Liver (tissue), 9 donors: Measurements from ENCODE around the gene EXOC3. TPM values are rescaled to one million over a fixed set of nuclear protein-coding genes. Genes with fewer than 3 reads are reported as not detected.

Experiments
- DNase-seq: peaks from one replicate; pipeline ENCODE4 v3.0.0-alpha.2; 2017; ENCODE audit warnings: low spot score
- H3K27ac ChIP-seq, 2 donors: one replicate each; pipeline ENCODE4 v1.7.0; 2013; ENCODE audit warnings: inconsistent platforms in 2 of 2, low read length in 2 of 2, control low read depth in 1 of 2, low read depth in 1 of 2, mild to moderate bottlenecking in 1 of 2
- H3K27me3 ChIP-seq, 4 donors: one replicate each; pipeline versions ENCODE4 v1.6.1 to v1.7.0; 2013; ENCODE audit warnings: low read length in 3 of 4, inconsistent platforms in 1 of 4, mild to moderate bottlenecking in 1 of 4, moderate library complexity in 1 of 4; ENCODE audit not compliant: control insufficient read depth in 4 of 4, insufficient read depth in 4 of 4
- H3K36me3 ChIP-seq, 4 donors: one replicate each; pipeline versions ENCODE4 v1.6.1 to v1.7.0; 2013; ENCODE audit warnings: low read length in 3 of 4, mild to moderate bottlenecking in 3 of 4, low read depth in 1 of 4, moderate library complexity in 1 of 4; ENCODE audit not compliant: control insufficient read depth in 4 of 4, insufficient read depth in 3 of 4
- H3K4me1 ChIP-seq, 4 donors: one replicate each; pipeline versions ENCODE4 v1.6.1 to v1.7.0; 2013; ENCODE audit warnings: low read length in 3 of 4, mild to moderate bottlenecking in 3 of 4, moderate library complexity in 1 of 4; ENCODE audit not compliant: control insufficient read depth in 4 of 4, insufficient read depth in 4 of 4
- H3K4me3 ChIP-seq, 3 donors: one replicate each; pipeline versions ENCODE4 v1.6.1 to v1.7.0; 2013; ENCODE audit warnings: low read length in 3 of 3, control low read depth in 1 of 3, low read depth in 1 of 3, mild to moderate bottlenecking in 1 of 3
- H3K9ac ChIP-seq, 2 donors: one replicate each; pipeline ENCODE4 v1.7.0; 2013; ENCODE audit warnings: low read length in 2 of 2, mild to moderate bottlenecking in 2 of 2, moderate library complexity in 2 of 2, control low read depth in 1 of 2, low read depth in 1 of 2
- H3K9me3 ChIP-seq, 4 donors: one replicate each; pipeline versions ENCODE4 v1.6.1 to v1.7.0; 2013; ENCODE audit warnings: low read length in 3 of 4; ENCODE audit not compliant: control insufficient read depth in 4 of 4
- ATF3 ChIP-seq: IDR thresholded peaks from 2 replicates; pipeline ENCODE4 v1.6.1; 2016; ENCODE audit warnings: antibody characterized with exemption
- FOXA1 ChIP-seq: IDR thresholded peaks from 2 replicates; pipeline ENCODE4 v1.6.1; 2016; ENCODE audit warnings: antibody characterized with exemption
- FOXA2 ChIP-seq: IDR thresholded peaks from 2 replicates; pipeline ENCODE4 v1.6.1; 2016; ENCODE audit warnings: antibody characterized with exemption
- GABPA ChIP-seq, 2 donors: IDR thresholded peaks in 1 of 2; conservative IDR thresholded peaks in 1 of 2; 2 replicates each; pipeline ENCODE4 v1.6.1; 2016; ENCODE audit warnings: antibody characterized with exemption in 2 of 2, mild to moderate bottlenecking in 1 of 2, moderate library complexity in 1 of 2
- HNF4A ChIP-seq, 2 donors: conservative IDR thresholded peaks; 2 replicates each; pipeline ENCODE4 v1.6.1; 2016; ENCODE audit warnings: antibody characterized with exemption in 2 of 2, mild to moderate bottlenecking in 2 of 2
- HNF4G ChIP-seq: IDR thresholded peaks from 2 replicates; pipeline ENCODE4 v1.6.1; 2016; ENCODE audit warnings: antibody characterized with exemption
- JUND ChIP-seq, 2 donors: IDR thresholded peaks; 2 replicates each; pipeline ENCODE4 v1.6.1; 2016; ENCODE audit warnings: antibody characterized with exemption in 2 of 2
- NR2F2 ChIP-seq: IDR thresholded peaks from 2 replicates; pipeline ENCODE4 v1.6.1; 2016; ENCODE audit warnings: antibody characterized with exemption
- RAD21 ChIP-seq, 2 donors: IDR thresholded peaks; 2 replicates each; pipeline ENCODE4 v1.6.1; 2016; ENCODE audit warnings: antibody characterized with exemption in 2 of 2, mild to moderate bottlenecking in 2 of 2
- RXRA ChIP-seq, 2 donors: IDR thresholded peaks; 2 replicates each; pipeline ENCODE4 v1.6.1; 2017 to 2018; ENCODE audit warnings: antibody characterized with exemption in 2 of 2, mild to moderate bottlenecking in 1 of 2
- SP1 ChIP-seq: IDR thresholded peaks from 2 replicates; pipeline ENCODE4 v1.6.1; 2018; ENCODE audit warnings: antibody characterized with exemption, mild to moderate bottlenecking
- TAF1 ChIP-seq: conservative IDR thresholded peaks from 2 replicates; pipeline ENCODE4 v1.6.1; 2016; ENCODE audit warnings: antibody characterized with exemption, mild to moderate bottlenecking
- YY1 ChIP-seq: IDR thresholded peaks from 2 replicates; pipeline ENCODE4 v1.6.1; 2016; ENCODE audit warnings: antibody characterized with exemption, mild to moderate bottlenecking
- WGBS: extraction: QIAGEN DNeasy Blood & Tissue Kit; methylation state at CpG from one replicate; pipeline ENCODE4 v1.1.7; 2013; 5-methylcytosine and 5-hydroxymethylcytosine counted together
- polyA plus RNA-seq, 2 donors: library from polyadenylated mRNA; stranded (reverse) in 1 of 2; unstranded in 1 of 2; fragments of 200-250 nt in 1 of 2; fragments of >200 nt in 1 of 2; fragmentation: Nextera tagmentation in 1 of 2; extraction: Ambion mirVana in 1 of 2; gene quantifications; one replicate each; pipeline versions ENCODE4 v1.2.1 to v1.2.3, GENCODE V29; 2013 to 2015
- total RNA-seq, 2 donors: library from RNA; depleted of rRNA; stranded (reverse); fragments of >200 nt; gene quantifications; one replicate each; pipeline ENCODE4 v1.2.3, GENCODE V29; 2014
- TF ChIP-seq, protein P1 (sequence below): fragments of 150-350 bp; IDR thresholded peaks from 2 replicates; pipeline ENCODE4 v1.5.1; 2017; ENCODE audit warnings: improper control_type of control experiment, low read depth, low read length; ENCODE audit not compliant: missing input control
- TF ChIP-seq, protein P2 (sequence below): IDR thresholded peaks from 2 replicates; pipeline ENCODE4 v1.6.1; 2016; ENCODE audit warnings: antibody characterized with exemption
- TF ChIP-seq, protein P3 (sequence below): IDR thresholded peaks from 2 replicates; pipeline ENCODE4 v1.6.1; 2016; ENCODE audit warnings: antibody characterized with exemption
- TF ChIP-seq, protein P4 (sequence below): IDR thresholded peaks from 2 replicates; pipeline ENCODE4 v1.6.1; 2016; ENCODE audit warnings: antibody characterized with exemption, mild to moderate bottlenecking
- donor health status: healthy.
- donor health status: healthy.
- donor health status: healthy.
- donor health status: healthy.
- donor health status: healthy.

The EXOC3 gene
- total and polyA plus RNA-seq, 4 donors, result 12.4 to 23.9 (median 18.5) TPM

DNA sequence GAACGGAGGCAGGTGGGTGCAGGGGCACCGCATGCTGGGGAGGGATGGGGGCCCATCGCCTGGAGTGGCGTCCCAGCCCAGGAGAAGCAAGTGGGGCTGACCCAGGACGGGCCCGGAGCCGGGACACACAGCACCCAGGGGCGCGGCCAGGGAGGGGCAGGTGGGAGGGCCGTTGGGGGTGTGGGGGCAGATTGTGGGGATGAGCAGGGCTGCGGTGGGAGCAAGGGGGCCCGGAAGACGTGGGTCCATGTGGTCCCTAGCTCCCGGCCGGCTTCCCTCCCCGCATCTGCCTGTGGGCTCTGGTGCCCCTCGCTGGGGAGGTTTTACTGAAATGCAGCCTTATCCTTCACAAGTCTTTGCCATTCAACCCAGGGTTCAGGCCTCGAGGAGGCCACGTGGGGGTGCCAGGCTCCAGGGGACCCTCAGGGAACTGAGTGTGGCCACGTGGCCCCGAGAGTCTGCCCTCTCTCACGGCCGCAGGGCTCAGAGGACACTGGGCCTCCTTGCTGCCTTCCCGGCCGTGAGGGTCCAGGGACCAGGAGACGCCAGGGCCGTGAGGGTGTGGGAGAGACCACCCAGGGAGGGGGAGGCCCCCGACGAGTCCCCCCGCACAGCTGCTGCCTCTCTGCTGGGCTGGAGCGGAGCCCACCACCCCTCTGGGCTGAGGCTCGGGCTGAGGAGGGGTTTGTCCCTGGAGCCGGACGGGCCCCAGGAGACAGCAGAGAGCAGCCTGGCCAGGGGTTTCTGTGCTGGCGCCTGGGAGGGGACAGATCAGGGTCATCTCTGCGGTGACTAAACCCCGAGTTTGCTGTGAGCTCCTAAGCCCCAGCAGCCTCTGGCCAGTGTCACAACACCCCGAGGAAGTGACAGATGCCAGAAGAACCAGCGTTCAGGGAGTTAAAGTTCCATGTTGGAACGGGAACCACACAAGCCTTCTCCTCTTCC is 46.0 kb downstream of the EXOC3 start:
- H3K4me1 ChIP-seq, result no peaks in the 10 kb centered on the region
- H3K27me3 ChIP-seq, result no peaks in the 10 kb centered on the region
- H3K9me3 ChIP-seq, result no peaks in the 10 kb centered on the region
- no peak for DNase-seq
- no peaks in the 10 kb centered on the region for H3K36me3 ChIP-seq
- TF ChIP-seq RAD21 (IDR thresholded peaks at IDR 0.05) (no peak), TAF1 (no peak), HNF4A (conservative IDR thresholded peaks at IDR 0.05) (no peak), HNF4G (no peak), FOXA2 (no peak), YY1 (no peak), ATF3 (no peak), SP1 (no peak), JUND (IDR thresholded peaks at IDR 0.05) (no peak), FOXA1 (no peak), GABPA (IDR thresholded peaks at IDR 0.05 in 1 of 2, conservative IDR thresholded peaks at IDR 0.05 in 1 of 2) (no peak), RXRA (IDR thresholded peaks at IDR 0.05) (no peak), NR2F2 (no peak)
- TF ChIP-seq, protein P1, sequence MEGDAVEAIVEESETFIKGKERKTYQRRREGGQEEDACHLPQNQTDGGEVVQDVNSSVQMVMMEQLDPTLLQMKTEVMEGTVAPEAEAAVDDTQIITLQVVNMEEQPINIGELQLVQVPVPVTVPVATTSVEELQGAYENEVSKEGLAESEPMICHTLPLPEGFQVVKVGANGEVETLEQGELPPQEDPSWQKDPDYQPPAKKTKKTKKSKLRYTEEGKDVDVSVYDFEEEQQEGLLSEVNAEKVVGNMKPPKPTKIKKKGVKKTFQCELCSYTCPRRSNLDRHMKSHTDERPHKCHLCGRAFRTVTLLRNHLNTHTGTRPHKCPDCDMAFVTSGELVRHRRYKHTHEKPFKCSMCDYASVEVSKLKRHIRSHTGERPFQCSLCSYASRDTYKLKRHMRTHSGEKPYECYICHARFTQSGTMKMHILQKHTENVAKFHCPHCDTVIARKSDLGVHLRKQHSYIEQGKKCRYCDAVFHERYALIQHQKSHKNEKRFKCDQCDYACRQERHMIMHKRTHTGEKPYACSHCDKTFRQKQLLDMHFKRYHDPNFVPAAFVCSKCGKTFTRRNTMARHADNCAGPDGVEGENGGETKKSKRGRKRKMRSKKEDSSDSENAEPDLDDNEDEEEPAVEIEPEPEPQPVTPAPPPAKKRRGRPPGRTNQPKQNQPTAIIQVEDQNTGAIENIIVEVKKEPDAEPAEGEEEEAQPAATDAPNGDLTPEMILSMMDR, result no peak
- TF ChIP-seq, protein P2, sequence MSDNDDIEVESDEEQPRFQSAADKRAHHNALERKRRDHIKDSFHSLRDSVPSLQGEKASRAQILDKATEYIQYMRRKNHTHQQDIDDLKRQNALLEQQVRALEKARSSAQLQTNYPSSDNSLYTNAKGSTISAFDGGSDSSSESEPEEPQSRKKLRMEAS, result no peak
- TF ChIP-seq, protein P3, sequence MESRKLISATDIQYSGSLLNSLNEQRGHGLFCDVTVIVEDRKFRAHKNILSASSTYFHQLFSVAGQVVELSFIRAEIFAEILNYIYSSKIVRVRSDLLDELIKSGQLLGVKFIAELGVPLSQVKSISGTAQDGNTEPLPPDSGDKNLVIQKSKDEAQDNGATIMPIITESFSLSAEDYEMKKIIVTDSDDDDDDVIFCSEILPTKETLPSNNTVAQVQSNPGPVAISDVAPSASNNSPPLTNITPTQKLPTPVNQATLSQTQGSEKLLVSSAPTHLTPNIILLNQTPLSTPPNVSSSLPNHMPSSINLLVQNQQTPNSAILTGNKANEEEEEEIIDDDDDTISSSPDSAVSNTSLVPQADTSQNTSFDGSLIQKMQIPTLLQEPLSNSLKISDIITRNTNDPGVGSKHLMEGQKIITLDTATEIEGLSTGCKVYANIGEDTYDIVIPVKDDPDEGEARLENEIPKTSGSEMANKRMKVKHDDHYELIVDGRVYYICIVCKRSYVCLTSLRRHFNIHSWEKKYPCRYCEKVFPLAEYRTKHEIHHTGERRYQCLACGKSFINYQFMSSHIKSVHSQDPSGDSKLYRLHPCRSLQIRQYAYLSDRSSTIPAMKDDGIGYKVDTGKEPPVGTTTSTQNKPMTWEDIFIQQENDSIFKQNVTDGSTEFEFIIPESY, result no peak
- TF ChIP-seq, protein P4, sequence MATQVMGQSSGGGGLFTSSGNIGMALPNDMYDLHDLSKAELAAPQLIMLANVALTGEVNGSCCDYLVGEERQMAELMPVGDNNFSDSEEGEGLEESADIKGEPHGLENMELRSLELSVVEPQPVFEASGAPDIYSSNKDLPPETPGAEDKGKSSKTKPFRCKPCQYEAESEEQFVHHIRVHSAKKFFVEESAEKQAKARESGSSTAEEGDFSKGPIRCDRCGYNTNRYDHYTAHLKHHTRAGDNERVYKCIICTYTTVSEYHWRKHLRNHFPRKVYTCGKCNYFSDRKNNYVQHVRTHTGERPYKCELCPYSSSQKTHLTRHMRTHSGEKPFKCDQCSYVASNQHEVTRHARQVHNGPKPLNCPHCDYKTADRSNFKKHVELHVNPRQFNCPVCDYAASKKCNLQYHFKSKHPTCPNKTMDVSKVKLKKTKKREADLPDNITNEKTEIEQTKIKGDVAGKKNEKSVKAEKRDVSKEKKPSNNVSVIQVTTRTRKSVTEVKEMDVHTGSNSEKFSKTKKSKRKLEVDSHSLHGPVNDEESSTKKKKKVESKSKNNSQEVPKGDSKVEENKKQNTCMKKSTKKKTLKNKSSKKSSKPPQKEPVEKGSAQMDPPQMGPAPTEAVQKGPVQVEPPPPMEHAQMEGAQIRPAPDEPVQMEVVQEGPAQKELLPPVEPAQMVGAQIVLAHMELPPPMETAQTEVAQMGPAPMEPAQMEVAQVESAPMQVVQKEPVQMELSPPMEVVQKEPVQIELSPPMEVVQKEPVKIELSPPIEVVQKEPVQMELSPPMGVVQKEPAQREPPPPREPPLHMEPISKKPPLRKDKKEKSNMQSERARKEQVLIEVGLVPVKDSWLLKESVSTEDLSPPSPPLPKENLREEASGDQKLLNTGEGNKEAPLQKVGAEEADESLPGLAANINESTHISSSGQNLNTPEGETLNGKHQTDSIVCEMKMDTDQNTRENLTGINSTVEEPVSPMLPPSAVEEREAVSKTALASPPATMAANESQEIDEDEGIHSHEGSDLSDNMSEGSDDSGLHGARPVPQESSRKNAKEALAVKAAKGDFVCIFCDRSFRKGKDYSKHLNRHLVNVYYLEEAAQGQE, result no peak
- H3K4me3 ChIP-seq, result no peak overlapping the region
- 64% methylated on average over 40 of the region's 40 CpGs for WGBS
- H3K9ac ChIP-seq, result no peak overlapping the region
- no peak overlapping the region for H3K27ac ChIP-seq
